DLD1 (cell line): ENCODE data around the gene TTC7B.
"Not testable (repeated sequence)": the region's sequence is repeated elsewhere in the genome, so short reads cannot be mapped to it uniquely, and the experiment has no call there.

ENCODE experiments used
- in situ Hi-C: cut with HindIII; loops from 2 replicates; pipeline ENCODE4 v1.10.0; 2017; ENCODE audit warnings: low sequenced_read_pairs

Gene TTC7B, protein sequence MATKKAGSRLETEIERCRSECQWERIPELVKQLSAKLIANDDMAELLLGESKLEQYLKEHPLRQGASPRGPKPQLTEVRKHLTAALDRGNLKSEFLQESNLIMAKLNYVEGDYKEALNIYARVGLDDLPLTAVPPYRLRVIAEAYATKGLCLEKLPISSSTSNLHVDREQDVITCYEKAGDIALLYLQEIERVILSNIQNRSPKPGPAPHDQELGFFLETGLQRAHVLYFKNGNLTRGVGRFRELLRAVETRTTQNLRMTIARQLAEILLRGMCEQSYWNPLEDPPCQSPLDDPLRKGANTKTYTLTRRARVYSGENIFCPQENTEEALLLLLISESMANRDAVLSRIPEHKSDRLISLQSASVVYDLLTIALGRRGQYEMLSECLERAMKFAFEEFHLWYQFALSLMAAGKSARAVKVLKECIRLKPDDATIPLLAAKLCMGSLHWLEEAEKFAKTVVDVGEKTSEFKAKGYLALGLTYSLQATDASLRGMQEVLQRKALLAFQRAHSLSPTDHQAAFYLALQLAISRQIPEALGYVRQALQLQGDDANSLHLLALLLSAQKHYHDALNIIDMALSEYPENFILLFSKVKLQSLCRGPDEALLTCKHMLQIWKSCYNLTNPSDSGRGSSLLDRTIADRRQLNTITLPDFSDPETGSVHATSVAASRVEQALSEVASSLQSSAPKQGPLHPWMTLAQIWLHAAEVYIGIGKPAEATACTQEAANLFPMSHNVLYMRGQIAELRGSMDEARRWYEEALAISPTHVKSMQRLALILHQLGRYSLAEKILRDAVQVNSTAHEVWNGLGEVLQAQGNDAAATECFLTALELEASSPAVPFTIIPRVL

DNA sequence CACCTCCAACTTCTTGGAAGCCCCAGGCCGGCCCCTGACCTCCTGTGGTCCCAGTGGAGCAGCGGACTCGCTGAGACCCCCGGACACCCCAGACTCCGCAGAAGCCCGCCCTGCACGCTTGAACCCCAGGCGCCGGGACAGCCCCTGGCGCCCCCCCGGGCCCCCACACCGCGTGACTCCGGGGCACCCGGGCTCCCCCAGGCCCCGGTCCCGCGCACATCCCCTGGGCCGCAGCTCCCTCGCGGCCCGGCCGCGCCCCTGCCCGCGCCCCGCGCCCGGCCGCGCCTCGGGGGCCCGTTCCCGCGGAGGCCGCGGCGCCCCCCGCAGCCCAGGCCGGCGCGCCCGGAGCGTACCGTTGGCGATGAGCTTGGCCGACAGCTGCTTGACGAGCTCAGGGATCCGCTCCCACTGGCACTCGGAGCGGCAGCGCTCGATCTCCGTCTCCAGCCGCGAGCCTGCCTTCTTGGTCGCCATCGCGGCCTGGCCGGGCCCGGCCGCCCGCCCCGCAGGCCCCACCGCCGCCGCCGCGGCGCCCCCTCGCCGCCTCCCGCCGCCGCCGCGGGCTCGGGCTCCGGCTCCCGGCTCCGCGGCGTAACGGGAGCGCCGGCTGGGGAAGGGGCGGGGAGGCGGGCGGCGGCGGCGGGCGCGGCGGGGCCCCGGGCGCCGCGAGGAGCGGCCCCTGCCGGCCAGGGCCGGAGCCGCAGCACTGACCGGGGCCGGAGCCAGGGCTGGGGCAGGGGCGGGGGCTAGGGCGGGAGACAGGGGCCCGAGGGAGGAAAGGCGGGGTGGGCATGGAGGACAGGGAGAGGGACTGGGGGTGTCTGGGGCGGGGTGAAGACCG lies at the start of gene TTC7B:
TTC7B (minus strand) TSS at position 609 of the 841 bp plus-strand sequence; CDS start at position 474, 135 bp downstream.
- in situ Hi-C loops = no loop called here

DNA sequence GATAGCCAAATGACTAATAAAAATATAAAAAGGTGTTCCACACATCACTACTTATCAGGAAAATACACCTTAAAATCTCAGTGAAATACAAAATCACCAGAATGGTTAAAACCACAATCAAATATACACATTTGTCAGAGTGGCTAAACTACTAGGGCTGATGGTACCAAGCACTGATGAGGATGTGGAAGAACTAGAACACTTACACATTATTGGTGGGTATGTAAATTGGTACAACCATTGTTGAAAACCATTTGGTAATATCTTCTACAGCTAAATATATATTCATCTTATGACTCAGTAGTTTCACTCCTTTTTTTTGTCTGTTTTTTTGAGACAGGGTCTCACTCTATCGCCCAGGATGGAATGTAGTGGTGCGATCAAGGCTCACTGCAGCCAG lies 48.5 kb upstream of the TTC7B start:
- in situ Hi-C loops = no loop called here

DNA sequence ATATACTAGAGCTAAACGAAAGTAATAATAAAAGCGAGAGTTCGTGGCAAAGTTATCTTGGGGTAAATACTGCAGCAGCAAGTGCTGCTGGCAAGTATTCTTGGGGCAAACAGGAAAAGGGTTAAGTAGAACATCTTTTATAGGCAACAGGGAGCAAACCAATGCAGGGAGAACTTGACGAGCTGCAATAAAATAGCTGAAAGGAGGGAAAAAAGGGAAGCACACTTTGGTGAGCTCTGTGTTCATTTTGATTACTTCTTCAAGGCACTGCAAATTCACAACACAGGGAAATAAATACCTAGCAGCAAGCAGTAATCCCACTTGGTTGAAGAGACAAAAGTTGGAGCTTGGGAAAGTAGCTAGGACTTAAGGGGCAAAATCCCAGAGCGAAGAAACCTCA lies 42.3 kb upstream of the TTC7B start:
- in situ Hi-C loops = no loop called here

DNA sequence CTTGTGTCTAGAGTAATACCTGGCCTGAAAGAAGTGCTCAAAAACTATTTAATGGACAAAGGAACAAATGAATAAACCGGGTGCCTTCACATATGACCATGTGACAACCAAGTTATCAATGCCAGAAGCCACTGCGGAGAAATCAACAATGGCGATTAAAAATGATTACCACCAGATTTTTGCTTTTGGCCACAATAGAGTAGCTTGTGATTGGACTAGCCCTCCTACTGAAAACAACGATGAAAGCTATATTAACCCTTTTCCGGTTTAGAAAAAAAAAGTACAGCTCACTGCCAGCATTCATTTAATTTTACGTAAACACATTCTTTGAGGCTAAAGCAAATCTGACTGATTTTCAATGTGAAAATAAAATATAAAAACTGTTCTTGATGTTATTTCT lies 41.6 kb upstream of the TTC7B start:
- in situ Hi-C loops = no loop called here

DNA sequence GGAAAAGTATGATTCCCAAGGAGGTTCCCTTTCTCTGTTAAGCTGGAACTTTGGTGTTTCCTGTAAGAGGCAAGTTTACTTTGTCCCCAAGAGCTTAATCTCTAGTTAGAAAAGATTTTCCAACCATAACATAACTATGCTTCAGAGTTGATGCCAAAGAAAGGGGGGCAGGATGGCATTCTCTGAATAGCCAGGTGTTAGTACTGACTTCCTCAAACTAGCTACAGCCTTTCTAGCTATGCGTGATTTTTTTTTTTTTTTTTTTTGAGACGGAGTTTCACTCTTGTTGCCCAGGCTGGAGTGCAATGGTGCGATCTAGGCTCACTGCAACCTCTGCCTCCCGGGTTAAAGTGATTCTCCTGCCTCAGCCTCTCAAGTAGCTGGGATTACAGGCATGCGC lies 39.9 kb upstream of the TTC7B start:
- in situ Hi-C loops = not testable (repeated sequence)

DNA sequence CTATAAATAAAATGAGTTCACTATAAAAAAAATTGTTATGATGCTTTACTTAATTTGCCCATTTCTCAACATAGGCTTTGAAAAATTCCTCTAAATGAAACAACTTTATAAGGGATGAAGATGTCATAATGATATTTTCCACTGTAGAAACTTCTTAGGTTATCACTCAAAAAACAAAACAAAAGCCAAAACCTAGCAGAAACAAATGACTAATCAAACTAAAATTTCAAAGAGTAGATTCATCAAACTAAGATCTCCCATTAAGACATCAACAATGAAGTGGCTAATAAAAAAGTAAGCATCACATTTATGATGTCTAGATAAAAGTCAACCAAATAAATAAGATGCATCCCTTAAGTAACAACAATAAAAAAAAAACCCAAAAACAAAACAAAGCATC lies 36.9 kb upstream of the TTC7B start:
- in situ Hi-C loops = no loop called here

DNA sequence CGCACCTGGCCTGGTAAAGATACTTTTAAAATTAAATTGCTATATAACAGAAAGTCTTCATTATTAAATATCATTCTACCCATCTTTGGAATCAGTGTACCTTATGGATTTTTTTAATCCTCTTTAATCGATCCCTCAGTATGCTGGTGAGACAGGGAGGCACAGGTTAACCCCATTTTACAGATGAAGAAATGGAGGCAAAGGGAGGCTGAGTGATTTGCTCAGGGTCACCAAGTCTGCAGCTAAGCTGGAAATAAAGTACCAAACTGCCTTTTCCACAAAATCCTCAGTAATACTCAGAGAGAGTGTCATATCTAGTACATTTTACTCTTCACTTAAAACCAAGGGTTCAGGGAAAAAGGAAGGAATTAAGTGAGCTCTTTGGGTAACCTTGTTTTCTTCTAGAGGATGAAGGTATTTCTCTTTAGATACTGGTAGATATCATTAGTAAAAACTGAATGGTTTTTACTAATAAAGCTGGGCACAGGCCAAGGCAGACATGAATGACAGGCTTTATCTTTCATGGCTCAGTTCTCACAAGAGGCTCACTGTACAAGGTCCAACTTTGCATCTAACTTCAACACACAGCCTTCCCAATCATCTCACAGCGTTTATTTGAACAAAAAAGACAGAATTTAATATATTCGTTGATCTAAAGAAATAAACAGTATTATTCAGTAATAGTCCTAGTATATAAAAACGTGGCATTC lies 35.3 kb upstream of the TTC7B start:
- in situ Hi-C loops = no loop called here

DNA sequence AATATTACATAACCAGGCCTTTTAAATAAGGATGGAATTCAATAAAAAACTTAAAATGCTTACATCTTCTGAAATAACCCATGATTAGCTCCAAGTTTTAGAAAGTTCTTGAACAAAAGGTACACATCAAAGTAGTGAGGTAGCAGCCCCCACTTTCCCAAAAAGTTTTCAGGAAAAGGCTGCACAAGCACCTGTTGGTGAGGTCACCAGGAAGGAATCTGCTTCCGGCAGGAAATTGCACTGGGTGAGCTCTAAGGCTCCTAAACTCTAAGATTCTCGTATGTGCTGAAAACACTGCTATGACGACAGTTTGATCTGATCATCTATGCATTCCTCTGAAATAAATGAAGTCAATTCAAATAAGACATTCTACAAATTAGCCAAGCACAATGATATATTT lies 34.3 kb upstream of the TTC7B start:
- in situ Hi-C loops = no loop called here

DNA sequence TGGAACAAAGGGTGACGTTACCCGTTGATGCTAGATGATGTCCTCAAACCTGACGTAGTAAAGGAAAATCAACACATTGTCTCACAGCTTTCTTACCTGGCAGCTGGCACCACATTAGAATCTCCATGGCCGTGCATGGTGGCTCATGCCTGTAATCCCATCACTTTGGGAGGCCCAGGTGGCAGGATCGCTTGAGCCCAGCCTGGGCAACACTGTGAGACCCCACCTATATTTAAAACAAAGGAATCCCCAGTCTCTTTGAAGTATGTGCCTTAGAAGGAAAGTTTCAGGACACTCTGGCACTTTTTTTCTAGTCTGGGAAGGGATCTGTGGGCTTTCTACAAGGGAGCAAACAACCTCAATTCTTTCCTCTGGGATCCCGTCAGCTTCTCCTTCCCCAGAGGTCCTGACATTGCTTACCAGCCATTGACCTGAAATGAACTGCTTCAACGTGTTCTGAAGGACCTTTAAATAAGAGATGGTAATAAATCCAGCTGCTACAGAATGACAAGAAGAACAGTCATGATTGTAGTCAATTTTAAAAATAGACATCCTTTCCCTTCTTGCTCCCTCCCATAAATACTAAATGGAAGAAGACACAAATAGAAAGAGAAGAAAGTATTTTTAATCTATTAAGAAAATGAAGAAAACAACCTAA lies 33.7 kb upstream of the TTC7B start:
- in situ Hi-C loops = no loop called here

DNA sequence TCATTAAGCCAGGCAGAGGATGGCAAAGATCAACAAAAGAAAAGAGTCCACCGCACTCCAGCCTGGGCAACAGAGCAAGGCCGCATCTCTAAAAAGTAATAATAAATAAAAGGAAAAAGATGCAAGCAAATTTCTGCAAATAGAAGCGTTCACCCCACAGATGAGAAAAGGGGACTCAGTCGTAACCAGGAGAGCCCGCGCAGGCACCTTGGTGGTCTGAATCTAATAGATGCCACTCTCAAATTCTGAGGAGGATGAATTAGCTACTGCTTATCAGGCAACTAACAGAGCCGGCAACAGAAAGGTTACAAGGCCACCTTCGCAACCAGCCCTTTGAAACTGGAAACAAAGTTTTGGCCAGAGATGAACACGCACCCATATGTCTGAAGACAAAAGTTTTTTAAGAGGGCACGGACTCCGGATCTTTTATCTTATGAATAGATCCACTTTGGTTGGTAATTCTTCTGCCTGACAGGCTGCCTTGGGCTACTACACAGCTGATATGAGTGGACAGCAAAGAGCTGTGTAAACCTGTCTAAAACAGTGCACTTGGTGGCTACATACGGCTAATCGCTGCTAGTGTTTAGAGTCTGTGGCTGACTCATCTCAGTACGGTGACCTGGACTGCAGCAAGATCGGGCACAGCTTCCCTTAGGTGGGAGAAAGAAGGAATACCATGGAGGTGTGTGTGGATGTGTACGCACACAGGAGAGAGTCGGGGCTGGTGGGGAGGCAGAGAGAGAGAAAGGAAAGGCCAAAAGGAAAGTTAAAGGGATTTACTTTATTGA lies 32.9 kb upstream of the TTC7B start:
- in situ Hi-C loops = no loop called here

DNA sequence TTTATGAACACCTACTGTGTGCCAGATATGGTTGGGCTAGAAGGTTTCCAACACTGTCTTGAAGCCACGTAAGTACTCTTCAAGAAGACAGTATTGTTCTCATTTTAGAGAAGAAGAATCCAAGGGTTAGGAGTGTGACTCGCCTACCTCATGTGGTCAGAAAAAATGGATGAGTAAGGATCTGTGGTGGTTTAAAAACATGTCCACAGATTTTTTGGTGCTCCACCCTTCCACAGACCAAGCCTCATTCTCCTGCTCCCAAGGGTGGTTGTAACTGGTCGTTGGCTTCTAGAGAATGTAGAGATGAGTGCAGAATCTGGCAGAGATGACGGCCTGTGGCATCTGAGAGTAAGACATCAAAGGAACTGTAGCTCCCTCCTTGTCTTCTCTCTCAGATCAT lies 30.3 kb upstream of the TTC7B start:
- in situ Hi-C loops = no loop called here

DNA sequence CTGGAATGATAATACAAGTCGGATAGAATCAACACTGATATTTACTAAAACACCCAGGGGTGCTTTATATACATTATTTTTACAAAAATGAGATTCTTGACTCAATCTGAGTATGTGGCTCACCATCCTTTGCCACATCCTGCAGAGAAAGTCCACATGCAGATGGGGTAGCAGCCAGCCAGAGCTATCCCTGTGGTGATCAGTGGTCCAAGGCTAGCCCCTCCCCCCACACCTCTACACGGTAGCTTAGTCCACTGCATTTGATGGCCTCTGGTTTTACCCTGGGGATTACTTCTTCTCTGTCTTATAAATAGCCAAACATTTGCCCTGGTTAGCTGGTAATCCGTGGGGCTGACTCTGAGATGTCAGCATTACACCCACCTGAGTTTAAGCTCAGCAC lies 28.1 kb upstream of the TTC7B start:
- in situ Hi-C loops = no loop called here

DNA sequence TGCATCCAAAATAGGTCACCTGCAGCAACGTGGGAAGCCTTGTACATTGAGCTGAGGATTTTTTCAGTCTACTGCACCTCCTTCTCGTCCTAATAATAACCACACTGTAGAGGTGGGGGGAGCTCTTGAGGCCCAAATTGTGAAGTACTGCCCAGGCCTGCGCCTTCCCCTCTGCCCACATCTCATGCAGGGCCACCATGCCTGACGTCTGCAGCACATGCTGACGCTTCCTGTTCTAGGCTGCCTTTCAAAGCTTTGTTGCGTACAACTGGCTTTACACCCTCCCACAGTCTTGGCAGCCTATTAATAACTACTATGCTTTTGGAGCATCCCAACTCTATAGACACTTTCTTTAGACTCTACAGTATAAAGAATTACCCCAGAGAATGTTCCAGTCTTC lies 26.5 kb upstream of the TTC7B start:
- in situ Hi-C loops = no loop called here

DNA sequence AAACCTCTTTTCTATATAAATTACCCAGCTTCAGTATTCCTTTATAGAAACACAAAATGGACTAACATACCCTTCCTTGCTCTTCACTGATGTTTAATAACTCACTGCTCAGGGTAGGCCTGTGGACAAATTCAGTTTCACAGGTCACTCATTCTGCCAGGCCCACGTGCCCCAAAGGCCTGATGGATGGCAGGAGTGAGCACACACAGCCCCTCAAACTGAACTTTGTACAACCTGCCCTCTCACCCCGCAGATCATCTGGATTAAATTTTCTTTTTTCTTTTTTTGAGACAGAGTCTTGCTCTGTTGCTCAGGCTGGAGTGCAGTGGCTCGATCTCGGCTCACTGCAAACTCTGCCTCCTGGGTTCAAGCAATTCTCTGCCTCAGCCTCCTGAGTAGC lies 24.4 kb upstream of the TTC7B start:
- in situ Hi-C loops = not testable (repeated sequence)

DNA sequence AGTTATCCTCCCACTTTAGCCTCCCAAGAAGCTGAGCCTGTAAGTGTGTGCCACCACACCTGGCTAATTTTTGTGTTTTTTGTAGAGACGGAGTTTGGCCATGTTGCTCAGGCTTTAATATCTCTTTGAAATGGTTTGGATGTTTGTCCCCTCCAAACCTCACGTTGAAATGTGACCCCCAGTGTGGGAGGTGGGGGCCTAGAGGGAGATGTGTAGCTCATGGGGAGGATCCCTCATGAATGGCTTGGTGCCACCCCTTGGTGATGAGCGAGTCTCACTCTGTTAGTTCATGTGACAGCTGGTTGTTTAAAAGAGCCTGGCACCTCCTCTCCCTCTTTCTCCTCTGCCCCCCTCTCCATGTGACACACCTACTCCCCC lies 23.6 kb upstream of the TTC7B start:
- in situ Hi-C loops = no loop called here

DNA sequence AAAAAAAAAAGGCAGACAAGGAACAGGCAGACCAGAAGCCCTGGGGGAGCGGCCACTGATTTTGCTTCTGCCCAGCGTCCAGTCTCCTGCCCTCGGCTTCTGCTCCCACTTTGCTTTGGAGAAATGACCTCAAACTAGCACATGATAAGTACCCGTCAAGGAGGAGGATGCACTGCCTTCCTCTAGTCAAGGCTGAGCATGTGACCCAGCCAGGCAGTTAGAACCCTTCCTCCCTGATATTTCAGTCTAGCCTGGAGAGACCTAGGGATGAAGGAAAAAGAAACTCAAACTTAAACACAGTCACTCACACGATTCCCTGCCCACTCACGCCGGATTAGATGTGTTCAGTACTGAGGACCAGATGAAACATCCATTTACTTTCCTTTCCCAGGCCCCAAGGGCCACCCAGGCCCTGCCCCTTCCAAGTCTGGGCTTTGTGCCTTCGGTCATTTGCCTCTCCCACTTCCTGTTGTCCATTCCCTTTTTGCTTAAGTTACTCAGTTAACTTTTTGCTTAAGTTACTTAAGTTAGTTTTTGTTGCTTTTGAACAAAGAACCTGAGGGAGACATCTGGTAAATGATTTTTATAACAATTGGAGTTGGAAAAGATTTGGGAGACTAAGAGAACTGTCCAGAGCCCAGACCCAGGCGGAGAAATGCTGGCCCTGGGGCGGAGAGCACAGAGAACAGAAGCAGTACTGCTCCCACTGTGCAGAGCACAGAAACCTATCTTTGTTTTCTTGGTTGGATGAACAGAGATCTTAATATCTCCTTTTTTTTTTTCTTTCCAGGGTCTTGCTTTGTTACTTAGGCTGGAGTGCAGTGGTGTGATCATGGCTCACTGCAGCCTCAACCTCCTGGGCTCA lies 23.0 kb upstream of the TTC7B start:
- in situ Hi-C loops = no loop called here

DNA sequence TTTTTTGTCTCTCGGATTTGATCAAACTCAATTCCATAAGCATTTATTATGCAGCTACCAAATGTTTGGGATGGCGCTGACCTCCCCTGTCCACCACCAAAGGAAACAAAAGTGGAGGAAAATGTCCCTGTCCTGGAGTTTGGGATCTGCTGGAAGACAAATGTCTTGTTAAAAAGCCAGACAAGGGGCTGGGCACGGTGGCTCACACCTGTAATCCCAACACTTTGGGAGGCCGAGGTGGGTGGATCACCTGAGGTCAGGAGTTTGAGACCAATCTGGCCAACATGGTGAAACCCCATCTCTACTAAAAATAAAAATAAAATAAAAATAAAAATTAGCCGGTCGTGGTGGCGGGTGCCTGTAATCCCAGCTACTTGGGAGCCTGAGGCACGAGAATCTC lies 22.3 kb upstream of the TTC7B start:
- in situ Hi-C loops = not testable (repeated sequence)

DNA sequence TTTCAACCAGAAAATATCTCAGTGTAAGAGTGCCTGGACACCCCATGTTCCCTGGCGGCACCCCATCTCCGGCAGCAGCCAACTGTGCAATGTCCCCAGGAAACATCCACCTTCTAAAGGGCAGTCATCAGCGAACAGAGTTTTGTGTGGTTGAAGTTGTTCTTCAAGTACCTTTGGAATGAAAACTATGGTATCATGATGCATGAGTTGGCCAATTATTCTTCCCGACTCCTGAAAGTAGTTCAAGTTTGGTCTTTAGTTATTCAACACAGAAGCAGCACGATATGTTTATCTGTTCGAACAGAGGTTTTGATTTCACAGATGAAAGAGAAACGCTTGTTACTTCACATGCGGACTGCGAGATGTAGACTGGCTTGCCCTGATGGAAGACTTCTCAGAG lies 21.1 kb upstream of the TTC7B start:
- in situ Hi-C loops = no loop called here

DNA sequence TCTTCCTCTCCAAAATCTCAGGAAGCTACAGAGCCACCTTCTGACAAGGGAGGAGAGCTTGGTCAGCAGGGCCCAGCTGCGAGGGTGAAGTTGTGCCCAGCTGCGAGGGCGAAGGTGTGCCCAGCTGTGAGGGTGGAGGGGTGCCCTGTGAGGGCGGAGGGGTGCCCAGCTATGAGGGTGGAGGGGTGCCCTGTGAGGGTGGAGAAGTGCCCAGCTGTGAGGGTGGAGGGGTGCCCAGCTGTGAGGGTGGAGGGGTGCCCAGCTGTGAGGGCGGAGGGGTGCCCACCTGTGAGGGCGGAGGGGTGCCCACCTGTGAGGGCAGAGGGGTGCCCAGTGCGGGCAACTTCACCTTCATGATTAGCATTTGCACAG lies 20.4 kb upstream of the TTC7B start:
- in situ Hi-C loops = no loop called here
